Astrocyte (in vitro differentiated cells and primary cell): ENCODE measurements around the gene C4orf54.

Experiments
- CTCF ChIP-seq: IDR thresholded peaks from 2 replicates; pipeline ENCODE4 v1.5.1; 2011; ENCODE audit warnings: low read depth, mild to moderate bottlenecking, inconsistent platforms, low read length, moderate library complexity; ENCODE audit not compliant: insufficient read depth
- EZH2 ChIP-seq: IDR thresholded peaks from 2 replicates; pipeline ENCODE4 v1.6.1; 2012; ENCODE audit warnings: mild to moderate bottlenecking, low read length, inconsistent platforms; ENCODE audit not compliant: insufficient read depth

GRCh38 chr4:99645638-99646037 is 12.0 kb downstream of the C4orf54 start:
- TF ChIP-seq CTCF = no peak
- no peak for TF ChIP-seq EZH2
